HepG2 (cell line): ENCODE data around the gene TAF11L9. TPM values are rescaled to one million over a fixed set of nuclear protein-coding genes. Genes with fewer than 3 reads are reported as not detected.
"Not testable (repeated sequence)": the region's sequence is repeated elsewhere in the genome, so short reads cannot be mapped to it uniquely, and the experiment has no call there.

ENCODE experiments used
- ATAC-seq: fragments of 200-7000 bp; cut with Tn5 transposase; 3 replicates; pipeline ENCODE4 v1.9.1; 2020; ENCODE audit warnings: mild to moderate bottlenecking, moderate library complexity
- BruUV-seq: library from RNA; stranded (reverse); fragments of 400-500 nt; replicated peaks from 2 replicates; lab custom pipeline; 2021; lab: Mats Ljungman, UMichigan
- CTCF ChIA-PET: fragments of 300-600 bp; formaldehyde crosslinking; extraction: SDS; loops from one replicate; lab custom pipeline; 2021; ENCODE audit warnings: low total read pairs, inconsistent platforms, low intra/inter-chr PET ratio; lab: Yijun Ruan, JAX
- POLR2A ChIA-PET: fragments of 350-600 bp; sonication (Branson Sonifier 250); formaldehyde crosslinking; loops from one replicate; lab custom pipeline; 2020; ENCODE audit warnings: antibody characterized with exemption, inconsistent platforms; lab: Yijun Ruan, JAX
- DNase-seq: peaks from one replicate; pipeline ENCODE4 v3.0.0-alpha.2; 2015; ENCODE audit warnings: low spot score
- FAIRE-seq: peaks from 3 replicates; lab custom pipeline; 2011; peaks lifted over from hg19 to GRCh38; lab: Jason Lieb, UNC
- H2AFZ ChIP-seq: one replicate; pipeline ENCODE4 v1.6.1; 2011; ENCODE audit warnings: low read length, inconsistent platforms
- H3K27ac ChIP-seq: fragments of 300-600 bp; 3 replicates; pipeline ENCODE4 v1.8.0; 2011; ENCODE audit warnings: mixed run types, mild to moderate bottlenecking, mixed read lengths, low read length, inconsistent platforms; ENCODE audit not compliant: insufficient read depth; ENCODE audit errors: extremely low read length
- H3K27me3 ChIP-seq, 2 experiments: fragments of 200-600 bp in 1 of 2; 2 replicates in 1 of 2; 3 replicates in 1 of 2; pipeline versions ENCODE4 v1.6.0 to v1.8.0; 2011; ENCODE audit warnings: low read length in 2 of 2, mild to moderate bottlenecking in 2 of 2, moderate library complexity in 2 of 2, inconsistent platforms in 1 of 2; ENCODE audit not compliant: insufficient read depth in 2 of 2, control insufficient read depth in 1 of 2
- H3K36me3 ChIP-seq, 2 experiments: fragments of 200-600 bp in 1 of 2; replicated peaks in 1 of 2; 2 replicates in 1 of 2; 3 replicates in 1 of 2; pipeline versions ENCODE4 v1.5.1 to v1.8.0; 2011; ENCODE audit warnings: low read length in 2 of 2, inconsistent platforms in 1 of 2; ENCODE audit not compliant: insufficient read depth in 2 of 2, control insufficient read depth in 1 of 2
- H3K4me1 ChIP-seq: 2 replicates; pipeline ENCODE4 v1.5.1; 2012; ENCODE audit warnings: low read length, inconsistent platforms; ENCODE audit not compliant: insufficient read depth
- H3K4me2 ChIP-seq: 2 replicates; pipeline ENCODE4 v1.6.0; 2011; ENCODE audit warnings: low read depth, low read length, inconsistent platforms
- H3K4me3 ChIP-seq, 3 experiments: fragments of 200-600 bp in 1 of 3; sonication (generic), shearing (Covaris generic) in 1 of 3; replicated peaks in 1 of 3; 2 replicates each; pipeline ENCODE4 v1.5.1; 2011 to 2016; ENCODE audit warnings: low read length in 3 of 3, inconsistent platforms in 2 of 3, low read depth in 2 of 3, mild to moderate bottlenecking in 2 of 3, control low read depth in 1 of 3, mixed read lengths in 1 of 3; ENCODE audit not compliant: insufficient read depth in 1 of 3
- H3K79me2 ChIP-seq: one replicate; pipeline ENCODE4 v1.6.1; 2011; ENCODE audit warnings: low read length, inconsistent platforms; ENCODE audit not compliant: insufficient read depth
- H3K9ac ChIP-seq: 2 replicates; pipeline ENCODE4 v1.6.0; 2011; ENCODE audit warnings: mild to moderate bottlenecking, low read depth, low read length, inconsistent platforms; ENCODE audit not compliant: insufficient read depth
- H3K9me3 ChIP-seq: 2 replicates; pipeline ENCODE4 v1.5.1; 2012; ENCODE audit warnings: mild to moderate bottlenecking, low read length
- H4K20me1 ChIP-seq: 2 replicates; pipeline ENCODE4 v1.6.0; 2011; ENCODE audit warnings: inconsistent platforms, mild to moderate bottlenecking, low read length, moderate library complexity; ENCODE audit not compliant: insufficient read depth
- ZNF83 ChIP-seq: sonication (generic); formaldehyde crosslinking; IDR thresholded peaks from 2 replicates; pipeline ENCODE4 v1.4.0; 2020; ENCODE audit warnings: missing genetic modification reagents, mild to moderate bottlenecking, borderline replicate concordance
- WGBS: methylation state at CpG from one replicate; pipeline ENCODE4 v1.1.6; 2017; ENCODE audit warnings: low lambda C conversion rate; 5-methylcytosine and 5-hydroxymethylcytosine counted together
- in situ Hi-C: cut with HindIII; loops from 2 replicates; pipeline ENCODE4 v1.10.0; 2017; ENCODE audit warnings: low pct_unique_long_range_greater_than_20kb; ENCODE audit not compliant: extremely low pct_ligation_motif_present
- intact Hi-C: fragments of 100-400 bp; cut with micrococcal nuclease; formaldehyde crosslinking; loops from one replicate; pipeline ENCODE4 v1.10.0; 2022; ENCODE audit not compliant: unreplicated experiment
- polyA plus RNA-seq, 8 experiments: library from polyadenylated mRNA; depleted of rRNA in 3 of 8; stranded (reverse) in 7 of 8; unstranded in 1 of 8; fragments of >200 nt; fragmentation: Illumina TruSeq in 4 of 8; extraction: Trizol in 4 of 8; gene quantifications; 2 replicates each; pipeline versions ENCODE4 v1.2.1 to v1.2.3, GENCODE V29; 2011 to 2016; ENCODE audit warnings: low read depth in 4 of 8, missing spikeins in 1 of 8, mixed read lengths in 1 of 8; ENCODE audit not compliant: insufficient read depth in 1 of 8
- total RNA-seq, 5 experiments: library from RNA; depleted of rRNA; stranded (reverse); fragments of >200 nt; fragmentation: Illumina TruSeq; extraction: Trizol; gene quantifications; 2 replicates each; pipeline ENCODE4 v1.2.3, GENCODE V29; 2016; ENCODE audit warnings: low read depth in 1 of 5
- TF ChIP-seq, protein P1 (sequence below): sonication (generic); formaldehyde crosslinking; IDR thresholded peaks from 2 replicates; pipeline ENCODE4 v1.5.0; 2020; ENCODE audit warnings: mild to moderate bottlenecking, missing genetic modification reagents, borderline replicate concordance

TAF11L9 gene
- total and polyA plus RNA-seq, 2 of the 13 experiments (the other 11 are each of a cell fraction or from before 2014, with no cell fraction given): not detected

DNA sequence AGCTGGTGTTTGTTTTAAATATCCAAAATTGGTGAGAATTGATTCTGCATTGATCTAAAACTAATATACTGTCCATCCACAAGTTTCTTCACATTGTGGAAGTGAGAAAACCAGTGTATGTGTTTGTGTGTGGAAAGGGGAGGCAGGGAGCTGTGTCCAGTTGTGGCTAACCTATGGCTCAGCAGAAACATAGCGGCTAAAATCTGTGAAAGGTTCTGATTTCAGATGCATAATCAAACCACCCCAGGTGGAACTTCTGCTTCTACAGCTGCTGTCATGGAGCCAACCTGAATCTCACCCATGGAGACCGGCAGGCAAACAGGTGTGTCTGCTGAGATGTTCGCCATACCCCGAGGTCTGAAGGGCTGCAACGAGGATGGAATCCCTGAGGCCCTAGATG is 40.0 kb upstream of the TAF11L9 start, which contains the start of gene TAF11L14 (continued):
- TF ChIP-seq, protein P1, sequence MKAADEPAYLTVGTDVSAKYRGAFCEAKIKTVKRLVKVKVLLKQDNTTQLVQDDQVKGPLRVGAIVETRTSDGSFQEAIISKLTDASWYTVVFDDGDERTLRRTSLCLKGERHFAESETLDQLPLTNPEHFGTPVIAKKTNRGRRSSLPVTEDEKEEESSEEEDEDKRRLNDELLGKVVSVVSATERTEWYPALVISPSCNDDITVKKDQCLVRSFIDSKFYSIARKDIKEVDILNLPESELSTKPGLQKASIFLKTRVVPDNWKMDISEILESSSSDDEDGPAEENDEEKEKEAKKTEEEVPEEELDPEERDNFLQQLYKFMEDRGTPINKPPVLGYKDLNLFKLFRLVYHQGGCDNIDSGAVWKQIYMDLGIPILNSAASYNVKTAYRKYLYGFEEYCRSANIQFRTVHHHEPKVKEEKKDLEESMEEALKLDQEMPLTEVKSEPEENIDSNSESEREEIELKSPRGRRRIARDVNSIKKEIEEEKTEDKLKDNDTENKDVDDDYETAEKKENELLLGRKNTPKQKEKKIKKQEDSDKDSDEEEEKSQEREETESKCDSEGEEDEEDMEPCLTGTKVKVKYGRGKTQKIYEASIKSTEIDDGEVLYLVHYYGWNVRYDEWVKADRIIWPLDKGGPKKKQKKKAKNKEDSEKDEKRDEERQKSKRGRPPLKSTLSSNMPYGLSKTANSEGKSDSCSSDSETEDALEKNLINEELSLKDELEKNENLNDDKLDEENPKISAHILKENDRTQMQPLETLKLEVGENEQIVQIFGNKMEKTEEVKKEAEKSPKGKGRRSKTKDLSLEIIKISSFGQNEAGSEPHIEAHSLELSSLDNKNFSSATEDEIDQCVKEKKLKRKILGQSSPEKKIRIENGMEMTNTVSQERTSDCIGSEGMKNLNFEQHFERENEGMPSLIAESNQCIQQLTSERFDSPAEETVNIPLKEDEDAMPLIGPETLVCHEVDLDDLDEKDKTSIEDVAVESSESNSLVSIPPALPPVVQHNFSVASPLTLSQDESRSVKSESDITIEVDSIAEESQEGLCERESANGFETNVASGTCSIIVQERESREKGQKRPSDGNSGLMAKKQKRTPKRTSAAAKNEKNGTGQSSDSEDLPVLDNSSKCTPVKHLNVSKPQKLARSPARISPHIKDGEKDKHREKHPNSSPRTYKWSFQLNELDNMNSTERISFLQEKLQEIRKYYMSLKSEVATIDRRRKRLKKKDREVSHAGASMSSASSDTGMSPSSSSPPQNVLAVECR: no peak
- no peak for TF ChIP-seq ZNF83 (CRISPR knock-in tag)

DNA sequence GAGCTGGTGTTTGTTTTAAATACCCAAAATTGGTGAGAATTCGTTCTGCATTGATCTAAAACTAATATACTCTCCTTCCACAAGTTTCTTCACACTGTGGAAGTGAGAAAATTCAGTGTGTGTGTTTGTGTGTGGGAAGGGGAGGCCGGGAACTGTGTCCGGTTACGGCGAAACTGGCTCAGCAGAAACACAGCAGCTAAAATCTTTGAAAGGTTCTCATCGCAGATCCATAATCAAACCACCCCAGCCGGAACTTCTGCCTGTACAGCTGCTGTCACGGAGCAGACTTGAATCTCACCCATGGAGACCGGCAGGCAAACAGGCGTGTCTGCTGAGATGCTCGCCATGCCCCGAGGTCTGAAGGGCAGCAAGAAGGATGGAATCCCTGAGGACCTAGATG is 37.6 kb upstream of the TAF11L9 start, which contains the start of gene TAF11L13:
Gene TAF11L13 (plus strand): TSS at position 301 of the 400 bp plus-strand sequence.
- H4K20me1 ChIP-seq, H3K27ac ChIP-seq, POLR2A ChIA-PET, H2AFZ ChIP-seq, H3K27me3 ChIP-seq, H3K4me1 ChIP-seq, H3K9ac ChIP-seq, H3K9me3 ChIP-seq, H3K4me3 ChIP-seq, CTCF ChIA-PET, BruUV-seq, H3K4me2 ChIP-seq, in situ Hi-C loops, intact Hi-C loops, H3K36me3 ChIP-seq, H3K79me2 ChIP-seq, FAIRE-seq, DNase-seq, ATAC-seq: not testable (repeated sequence)
- 35% methylated on average over 7 of the region's 12 CpGs for WGBS
